Neutrophil (primary cell): ENCODE measurements around the gene GIMAP8.

ENCODE experiments used
- H3K27ac ChIP-seq: fragments of 200-600 bp; sonication (generic); 2 replicates; pipeline ENCODE4 v1.5.1; 2016; ENCODE audit warnings: mild to moderate bottlenecking, moderate library complexity
- H3K27me3 ChIP-seq: fragments of 200-600 bp; sonication (generic); 2 replicates; pipeline ENCODE4 v1.6.0; 2016; ENCODE audit warnings: mild to moderate bottlenecking
- H3K36me3 ChIP-seq: fragments of 200-600 bp; sonication (generic); 2 replicates; pipeline ENCODE4 v1.5.1; 2017
- H3K4me1 ChIP-seq, 2 experiments: fragments of 200-600 bp in 1 of 2; sonication (generic) in 1 of 2; 1 replicate in 1 of 2; 2 replicates in 1 of 2; pipeline versions ENCODE4 v1.5.1 to v1.6.1; 2013 to 2016; ENCODE audit warnings: low read depth in 1 of 2, low read length in 1 of 2, mild to moderate bottlenecking in 1 of 2, moderate library complexity in 1 of 2; ENCODE audit not compliant: control insufficient read depth in 1 of 2, insufficient read depth in 1 of 2
- H3K4me3 ChIP-seq, 2 experiments: fragments of 200-600 bp in 1 of 2; sonication (generic) in 1 of 2; 1 replicate in 1 of 2; 2 replicates in 1 of 2; pipeline ENCODE4 v1.5.1; 2013 to 2016; ENCODE audit warnings: low read depth in 1 of 2, low read length in 1 of 2, mild to moderate bottlenecking in 1 of 2, moderate library complexity in 1 of 2
- H3K9me3 ChIP-seq: fragments of 200-600 bp; sonication (generic); 2 replicates; pipeline ENCODE4 v1.5.1; 2016
- CTCF ChIP-seq: fragments of 200-600 bp; sonication (generic); IDR thresholded peaks from 2 replicates; pipeline ENCODE4 v1.5.1; 2016; ENCODE audit warnings: antibody characterized with exemption

Gene GIMAP8

GRCh38 chr7:150444674-150445365, 5.6 kb upstream of the GIMAP8 start:
- no peak overlapping the region for H3K27ac ChIP-seq
- H3K9me3 ChIP-seq: no peaks in the 10 kb centered on the region
- TF ChIP-seq CTCF: no peak
- H3K4me3 ChIP-seq: no peak overlapping the region
- H3K4me1 ChIP-seq: peaks cover 15% of the 10 kb centered on the region in 2 experiments
- H3K36me3 ChIP-seq: no peaks in the 10 kb centered on the region
- no peaks in the 10 kb centered on the region for H3K27me3 ChIP-seq

GRCh38 chr7:150446288-150446938, 4.0 kb upstream of the GIMAP8 start:
- H3K27ac ChIP-seq: no peak overlapping the region
- no peak for TF ChIP-seq CTCF

GRCh38 chr7:150447966-150448788, 2.3 kb upstream of the GIMAP8 start:
- Histone ChIP-seq H3K9me3 (no peaks in the 10 kb centered on the region), H3K27ac (no peak overlapping the region), H3K4me1 (peaks cover 40 to 45% of the 10 kb centered on the region in 2 experiments), H3K27me3 (no peaks in the 10 kb centered on the region), H3K4me3 (no peak overlapping the region), H3K36me3 (no peaks in the 10 kb centered on the region)
- no peak for TF ChIP-seq CTCF

More at GRCh38 chr7:150446288-150446938, 4.0 kb upstream of the GIMAP8 start:
- Histone ChIP-seq H3K4me1 (peaks cover 31% of the 10 kb centered on the region in 2 experiments), H3K9me3 (no peaks in the 10 kb centered on the region), H3K27me3 (no peaks in the 10 kb centered on the region), H3K4me3 (no peak overlapping the region), H3K36me3 (no peaks in the 10 kb centered on the region)

- Histone ChIP-seq H3K36me3 (no peaks in the 10 kb centered on the region), H3K27ac (no peak overlapping the region), H3K27me3 (no peaks in the 10 kb centered on the region), H3K4me3 (no peak overlapping the region), H3K9me3 (no peaks in the 10 kb centered on the region), H3K4me1 (peaks cover 40 to 45% of the 10 kb centered on the region in 2 experiments)
- peak; percentile 95 for TF ChIP-seq CTCF
Observed at GRCh38 chr7:150448789-150449147, 1.7 kb upstream of the GIMAP8 start.

GRCh38 chr7:150449206-150449952, 1.1 kb upstream of the GIMAP8 start:
- Histone ChIP-seq H3K4me1 (peaks cover 40 to 45% of the 10 kb centered on the region in 2 experiments), H3K27ac (peak overlapping the region; percentile 84), H3K36me3 (no peaks in the 10 kb centered on the region), H3K27me3 (no peaks in the 10 kb centered on the region), H3K4me3 (no peak overlapping the region), H3K9me3 (no peaks in the 10 kb centered on the region)
- no peak for TF ChIP-seq CTCF
